GM21447 (cell line): ENCODE results near the gene F11R.
A peak's percentile ranks its signal among the peaks of the same experiment; 100 is the strongest.
"Not testable (repeated sequence)": the region's sequence is repeated elsewhere in the genome, so short reads cannot be mapped to it uniquely, and the experiment has no call there.

ENCODE experiments used
- ATAC-seq: cut with Tn5 transposase; IDR thresholded peaks from one replicate; pipeline ENCODE4 v1.9.1; 2021; ENCODE audit not compliant: unreplicated experiment

Gene F11R

DNA sequence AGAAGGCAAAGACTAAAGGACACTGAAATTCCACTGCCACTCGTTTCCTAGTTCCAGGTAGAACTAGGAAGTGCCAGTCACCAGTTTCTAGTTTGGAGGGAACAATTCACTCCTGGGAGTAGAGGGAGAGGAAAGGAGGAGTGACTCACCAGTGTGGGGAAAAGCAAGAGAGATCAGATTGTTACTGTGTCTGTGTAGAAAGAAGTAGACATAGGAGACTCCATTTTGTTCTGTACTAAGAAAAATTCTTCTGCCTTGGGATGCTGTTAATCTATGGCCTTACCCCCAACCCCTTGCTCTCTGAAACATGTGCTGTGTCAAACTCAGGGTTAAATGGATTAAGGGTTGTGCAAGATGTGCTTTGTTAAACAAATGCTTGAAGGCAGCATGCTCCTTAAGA, 4.3 kb downstream of the F11R start:
- ATAC-seq, result not testable (repeated sequence)

DNA sequence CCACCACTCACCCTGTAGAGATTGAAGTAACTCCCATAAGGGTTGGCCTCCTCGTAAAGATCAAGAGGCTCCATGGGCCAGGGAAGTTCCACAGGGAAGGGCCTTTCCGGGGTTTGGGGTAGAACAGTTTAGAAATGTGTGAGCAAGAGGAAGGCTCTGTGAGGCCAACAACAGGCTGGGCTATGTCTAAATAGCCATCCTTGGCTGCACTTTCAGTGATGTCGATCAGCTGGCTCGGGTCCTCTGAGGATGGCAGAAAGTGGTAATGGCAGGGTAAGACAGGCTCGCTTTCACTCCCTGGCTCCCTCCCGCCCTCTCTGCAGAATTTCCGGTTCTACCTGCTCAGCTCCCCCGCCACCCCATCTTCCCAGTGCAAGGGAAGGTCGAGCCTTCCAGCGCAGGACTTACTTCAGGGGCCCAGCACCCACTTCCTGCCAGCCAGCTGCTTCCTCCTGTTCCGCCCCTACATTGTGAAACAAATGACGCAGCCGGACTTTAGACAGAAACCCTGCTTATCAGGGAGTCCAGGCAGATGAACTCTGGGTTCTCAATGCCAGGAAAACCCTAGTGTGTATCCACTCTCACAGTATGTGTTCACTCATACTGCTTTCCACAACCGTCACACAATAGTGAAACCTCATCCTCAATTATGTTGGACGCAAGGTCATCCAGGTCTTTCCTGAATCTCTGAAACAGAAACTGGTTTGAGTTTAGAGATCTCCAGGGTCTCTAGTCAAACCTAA, 7.3 kb downstream of the F11R start:
- peak; percentile 93 for ATAC-seq

DNA sequence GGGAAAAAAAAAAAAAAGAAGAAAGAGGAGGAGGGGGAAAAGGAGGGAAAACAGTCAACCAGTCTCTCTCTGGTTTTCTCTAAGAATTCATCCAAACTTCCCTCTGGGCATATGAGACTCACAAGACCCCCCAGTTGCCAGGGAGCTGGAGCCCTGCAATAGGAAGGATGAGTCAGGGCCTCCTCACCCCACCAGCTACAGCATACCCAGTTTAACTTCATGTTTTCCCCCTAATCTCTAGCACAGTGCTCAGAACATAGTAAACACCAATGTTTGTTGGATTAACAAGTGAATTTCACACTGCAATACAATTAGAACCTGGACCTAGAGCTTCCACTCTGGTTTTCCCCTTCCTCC, 7.8 kb downstream of the F11R start:
- ATAC-seq, result no peak

DNA sequence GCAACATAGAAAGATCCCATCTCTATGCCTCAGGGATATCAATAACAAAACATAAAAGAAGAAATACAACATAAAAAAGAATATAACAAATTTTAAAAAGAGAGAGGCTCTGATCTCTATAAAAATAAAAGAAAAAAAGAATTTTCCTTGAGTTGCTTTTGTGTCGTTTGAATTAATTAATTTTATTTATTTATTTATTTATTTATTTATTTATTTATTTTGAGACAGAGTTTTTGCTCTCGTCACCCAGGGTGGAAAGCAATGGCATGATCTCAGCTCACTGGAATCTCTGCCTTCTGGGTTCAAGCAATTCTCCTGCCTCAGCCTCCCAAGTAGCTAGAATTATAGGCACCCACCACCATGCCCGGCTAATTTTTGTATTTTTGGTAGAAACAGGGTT, 8.5 kb downstream of the F11R start:
- no peak for ATAC-seq

DNA sequence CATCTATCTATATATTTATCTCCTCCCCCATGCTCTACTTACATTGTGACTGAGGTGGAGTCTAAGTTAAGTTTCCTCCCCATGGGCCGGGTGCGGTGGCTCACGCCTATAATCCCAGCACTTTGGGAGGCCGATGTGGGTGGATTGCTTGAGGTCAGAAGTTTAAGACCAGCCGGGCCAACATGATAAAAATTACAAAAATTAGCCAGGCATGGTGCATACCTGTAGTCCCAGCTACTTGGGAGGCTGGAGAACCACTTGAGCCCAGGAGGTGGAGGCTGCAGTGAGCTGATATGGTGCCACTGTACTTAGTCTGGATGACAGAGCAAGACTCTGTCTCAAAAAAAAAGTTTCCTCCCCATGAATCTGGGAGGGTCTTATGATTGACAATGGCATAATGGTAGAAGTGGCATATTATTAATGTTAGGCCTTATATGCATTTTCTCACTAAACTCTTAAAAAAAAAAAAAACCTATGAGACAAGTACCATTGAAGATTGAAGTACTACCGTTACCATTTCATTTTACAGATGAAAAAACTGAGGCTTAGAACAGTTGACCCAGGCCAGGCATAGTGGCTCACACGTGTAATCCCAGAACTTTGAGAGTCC, 11.2 kb downstream of the F11R start:
- ATAC-seq, result no peak

DNA sequence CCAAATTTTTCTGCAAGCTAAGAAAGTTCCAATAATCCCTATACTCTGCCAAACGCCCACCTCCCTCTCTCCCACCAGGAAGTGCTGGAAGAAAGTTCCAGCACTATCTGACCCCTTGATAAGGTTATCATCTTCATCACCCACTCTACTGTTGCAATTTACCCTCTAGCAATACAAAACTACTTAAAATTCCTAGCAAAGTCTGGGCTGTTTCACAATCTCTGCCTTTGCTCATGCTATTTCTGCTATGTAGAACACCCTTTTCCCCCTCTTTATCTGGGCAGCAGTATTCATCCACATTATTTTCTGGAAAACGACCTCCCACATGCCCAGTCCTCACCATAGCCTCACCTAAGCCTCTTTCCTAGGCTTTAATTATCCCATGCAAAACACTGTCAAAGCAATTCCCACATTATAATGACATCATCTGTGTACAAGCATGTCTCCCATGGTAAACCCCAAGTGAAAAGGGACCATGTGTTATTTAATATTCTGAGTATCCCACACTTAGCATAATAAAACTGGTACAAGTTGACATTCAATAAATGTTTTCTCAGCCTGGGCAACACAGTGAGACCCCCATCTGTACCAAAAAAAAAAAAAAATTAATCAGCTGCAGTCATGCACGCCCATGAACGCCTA, 12.0 kb downstream of the F11R start:
- ATAC-seq, result no peak

DNA sequence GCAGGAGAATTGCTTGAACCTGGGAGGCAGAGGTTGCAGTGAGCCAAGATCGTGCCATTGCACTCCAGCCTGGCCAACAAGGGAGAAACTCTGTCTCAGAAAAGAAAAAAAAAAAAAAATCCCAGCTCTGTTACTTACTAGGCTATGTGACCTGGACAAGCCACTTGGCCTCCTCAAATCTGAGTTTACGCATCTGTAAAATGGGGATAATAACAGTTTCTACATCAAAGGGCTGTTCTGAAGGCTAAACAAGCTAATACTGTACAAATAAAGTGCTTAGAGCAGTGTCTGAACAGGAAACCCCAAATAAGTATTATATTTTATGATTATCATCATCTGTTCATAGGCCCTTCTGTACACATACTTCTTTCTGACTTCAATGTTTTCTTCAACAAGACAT, 13.6 kb downstream of the F11R start:
- no peak for ATAC-seq

DNA sequence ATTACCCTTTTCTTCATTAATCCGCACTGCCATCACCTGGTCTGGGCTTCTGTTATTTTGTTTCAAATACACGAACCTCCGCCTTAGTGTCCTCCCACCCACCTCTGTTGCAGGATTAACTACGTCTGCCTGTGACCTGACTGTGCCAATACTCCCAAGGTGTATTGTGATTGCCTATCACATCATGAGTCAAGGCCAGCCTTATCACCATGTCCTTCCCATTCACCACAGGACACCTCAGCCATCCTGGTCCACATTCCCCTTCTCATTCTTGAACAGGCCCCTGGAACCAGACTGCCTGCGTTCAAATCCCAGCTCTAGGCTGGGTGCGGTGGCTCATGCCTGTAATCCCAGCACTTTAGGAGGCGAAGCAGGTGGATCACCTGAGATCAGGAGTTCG, 14.4 kb downstream of the F11R start:
- ATAC-seq, result no peak

DNA sequence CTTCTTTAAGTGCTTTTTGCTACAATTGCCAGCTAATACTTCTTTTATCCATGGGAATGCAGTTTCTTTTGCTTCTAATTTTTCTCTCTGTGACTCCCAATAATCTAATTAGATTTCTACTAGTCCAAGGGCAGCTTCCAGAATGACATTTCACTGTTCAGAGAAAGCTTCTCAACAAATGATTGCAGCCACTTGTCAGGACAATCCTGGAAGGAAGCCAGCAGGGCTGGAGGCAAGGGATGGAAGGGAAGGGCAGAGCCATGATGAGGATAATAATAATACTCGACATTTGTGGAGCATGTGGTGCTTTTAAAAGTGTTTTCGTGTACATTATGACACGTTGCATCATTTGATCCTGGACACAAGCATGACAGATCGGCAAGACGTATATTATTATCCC, 19.4 kb downstream of the F11R start:
- no peak for ATAC-seq

DNA sequence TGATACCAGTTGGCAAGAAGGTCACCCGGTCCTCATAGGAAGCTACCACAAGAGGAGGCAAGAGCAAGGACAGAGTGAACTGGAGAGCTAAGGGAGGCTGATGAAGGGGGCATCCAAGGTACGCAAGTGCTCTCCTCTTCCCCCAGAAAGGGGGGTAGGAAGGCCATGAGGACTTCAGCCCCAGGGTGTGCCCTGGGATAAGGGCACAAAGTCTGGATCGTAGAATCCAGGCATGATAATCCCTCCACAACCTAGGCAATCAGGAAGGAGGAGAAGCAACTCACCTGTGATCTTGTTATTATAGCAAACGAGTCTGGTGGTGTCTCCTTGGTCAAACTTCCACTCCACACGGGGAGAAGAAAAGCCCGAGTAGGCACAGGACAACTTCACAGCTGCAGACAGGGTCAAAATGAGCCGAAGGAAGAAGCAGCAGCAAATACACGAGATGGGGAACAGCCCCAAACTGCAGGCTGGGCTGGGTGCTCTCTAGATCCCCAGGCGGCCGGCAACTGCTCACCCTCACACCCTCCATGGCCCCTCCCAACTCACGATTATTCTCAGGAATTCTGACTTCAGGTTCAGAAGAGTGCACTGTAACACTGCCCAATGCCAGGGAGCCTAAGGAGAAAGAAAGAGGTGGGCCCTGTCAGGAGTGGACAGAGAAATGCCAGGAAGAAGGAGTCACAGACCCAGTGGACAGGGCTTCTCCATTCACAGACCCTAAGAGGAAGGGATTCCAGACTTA, 20.0 kb downstream of the F11R start:
- ATAC-seq, result no peak

DNA sequence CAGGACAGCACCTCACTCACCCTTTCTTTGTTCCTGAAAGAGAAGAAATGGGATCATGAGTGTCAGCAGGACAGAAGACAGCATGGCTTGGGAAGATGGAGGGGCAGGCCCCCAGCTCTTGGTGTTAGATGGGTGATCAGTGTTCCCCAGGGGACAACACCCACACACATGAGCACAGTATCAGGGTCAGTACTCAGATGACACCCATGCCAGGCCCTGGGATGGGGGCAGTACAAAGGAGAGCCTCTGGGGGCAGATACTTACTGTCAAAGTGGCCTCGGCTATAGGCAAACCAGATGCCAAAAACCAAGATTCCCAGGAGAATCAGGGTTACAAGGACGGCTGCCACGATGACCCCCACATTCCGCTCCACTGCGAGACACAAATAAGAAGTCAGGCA, 21.6 kb downstream of the F11R start:
- no peak for ATAC-seq

DNA sequence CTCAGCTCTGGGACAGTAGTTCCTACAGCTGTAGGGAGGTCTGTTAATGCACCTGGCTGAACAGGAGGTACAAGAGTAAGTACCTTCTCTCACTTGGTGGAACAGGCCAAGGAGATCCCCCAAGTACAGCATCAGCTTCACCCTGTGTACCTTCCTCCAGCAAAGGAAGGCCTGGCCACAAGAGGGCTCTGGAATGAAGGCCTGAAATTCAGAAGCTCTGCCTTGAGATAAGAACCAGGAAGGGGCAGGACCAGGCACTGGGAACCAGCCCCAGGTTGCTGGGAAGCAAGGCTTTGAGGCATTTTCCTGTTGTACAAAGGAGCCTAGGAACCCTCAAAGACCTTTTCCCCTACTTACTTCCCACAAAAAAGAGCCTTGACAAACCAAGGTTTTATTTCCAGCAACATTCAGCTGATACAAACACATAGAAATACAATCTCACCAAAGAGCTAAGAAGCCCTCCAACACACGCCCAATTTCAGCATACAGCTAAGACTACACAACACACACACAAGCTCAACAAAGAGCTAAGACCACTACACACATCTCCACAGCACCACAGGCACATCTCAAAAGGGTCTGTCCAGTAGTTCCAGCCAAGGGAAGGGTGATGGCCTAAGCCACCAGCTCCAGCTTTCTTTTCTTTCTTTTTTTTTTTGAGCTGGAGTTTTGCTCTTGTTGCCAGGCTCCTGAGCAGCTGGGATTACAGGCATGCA, 23.5 kb downstream of the F11R start:
- ATAC-seq, result no peak

DNA sequence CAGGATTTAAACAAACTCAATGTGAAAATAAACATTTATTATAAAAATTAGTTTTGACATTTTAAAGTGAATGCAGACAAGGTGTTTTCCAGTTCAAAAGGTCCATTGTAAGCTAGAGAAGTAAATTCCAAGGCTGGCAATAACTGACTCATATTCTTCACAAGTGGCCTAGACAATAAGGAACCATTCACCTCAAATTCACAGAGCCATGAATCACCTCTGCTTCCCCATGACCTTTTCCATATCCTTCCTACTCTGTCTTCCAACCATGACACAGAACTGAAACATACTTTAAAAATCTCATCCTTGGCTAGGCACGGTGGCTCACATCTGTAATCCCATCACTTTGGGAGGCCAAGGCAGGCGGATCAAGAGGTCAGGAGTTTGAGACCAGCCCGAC, 24.8 kb downstream of the F11R start:
- no peak for ATAC-seq

DNA sequence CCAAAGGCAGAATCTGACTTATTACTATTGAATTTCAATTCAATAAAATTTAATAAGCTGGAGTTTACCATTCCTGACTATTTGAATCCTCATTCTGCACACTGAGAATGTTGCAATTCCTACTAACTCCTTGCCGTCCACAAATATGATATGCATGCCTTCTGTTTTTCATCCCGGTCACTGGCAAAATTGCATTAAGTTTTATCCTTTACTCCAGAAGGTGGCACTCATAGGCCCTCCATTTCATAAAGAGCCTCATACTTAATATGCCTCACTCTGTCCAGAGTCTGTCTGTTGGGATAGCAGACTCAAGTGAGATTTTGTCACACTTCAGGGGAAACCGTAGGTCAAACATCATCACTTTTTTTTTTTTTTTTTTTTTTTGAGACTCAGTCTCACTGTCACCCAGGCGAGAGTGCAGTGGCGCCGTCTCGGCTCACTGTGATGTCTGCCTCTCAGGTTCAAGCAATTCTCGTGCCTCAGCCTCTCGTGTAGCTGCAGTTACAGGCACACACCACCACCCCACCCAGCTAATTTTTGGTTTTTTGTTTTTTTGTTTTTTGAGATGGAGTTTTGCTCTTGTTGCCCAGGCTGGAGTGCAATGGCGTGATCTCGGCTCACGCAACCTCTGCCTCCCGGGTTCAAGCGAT, 27.3 kb downstream of the F11R start:
- no peak for ATAC-seq

DNA sequence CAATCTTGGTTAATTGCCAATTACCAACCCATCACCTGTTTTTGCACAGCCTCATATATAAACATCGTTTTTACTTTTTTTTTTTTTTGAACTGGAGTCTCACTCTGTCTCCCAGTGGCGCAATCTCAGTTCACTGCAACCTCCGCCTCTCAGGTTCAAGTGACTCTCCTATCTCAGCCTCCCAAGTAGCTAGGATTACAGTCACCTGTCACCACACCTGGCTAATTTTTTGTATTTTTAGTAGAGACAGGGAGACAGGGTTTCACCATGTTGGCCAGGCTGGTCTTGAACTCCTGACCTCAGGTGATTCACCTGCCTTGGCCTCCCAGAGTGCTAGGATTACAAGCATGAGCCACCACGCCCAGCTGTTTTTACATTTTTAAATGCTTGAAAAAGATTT, 28.9 kb downstream of the F11R start:
- not testable (repeated sequence) for ATAC-seq

DNA sequence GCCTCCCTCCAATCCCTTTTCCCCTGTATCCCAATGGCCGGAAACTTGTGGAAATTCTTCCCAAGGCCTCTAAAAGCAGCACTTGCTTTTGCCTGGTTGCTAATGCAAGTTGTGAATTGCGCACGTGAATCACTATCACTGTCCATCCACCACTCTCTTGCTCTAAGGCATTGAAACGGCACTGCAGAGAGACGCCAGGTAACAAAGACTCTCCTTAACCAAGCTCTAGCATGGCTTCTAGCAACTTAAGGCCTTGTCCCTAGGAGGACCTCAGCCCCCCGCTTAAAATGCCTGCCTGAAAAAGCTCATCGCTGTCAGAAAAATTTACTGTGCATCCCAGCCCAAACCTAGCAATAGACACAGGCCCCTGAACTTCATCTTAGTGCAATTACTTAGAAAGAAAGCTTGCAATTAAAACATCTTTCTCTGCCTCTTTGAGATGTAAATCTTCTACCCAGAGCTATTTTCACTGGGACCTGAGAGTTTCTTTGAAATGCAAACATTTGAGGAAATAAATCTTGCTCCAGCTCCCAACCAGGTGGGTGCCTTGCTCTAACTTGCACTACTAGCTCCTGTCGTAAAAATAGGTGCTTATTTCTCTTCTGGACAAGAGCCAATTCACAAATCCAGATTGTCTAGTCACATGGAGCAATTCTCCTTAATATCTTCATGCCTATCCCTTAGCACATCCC, 33.4 kb downstream of the F11R start:
- no peak for ATAC-seq

DNA sequence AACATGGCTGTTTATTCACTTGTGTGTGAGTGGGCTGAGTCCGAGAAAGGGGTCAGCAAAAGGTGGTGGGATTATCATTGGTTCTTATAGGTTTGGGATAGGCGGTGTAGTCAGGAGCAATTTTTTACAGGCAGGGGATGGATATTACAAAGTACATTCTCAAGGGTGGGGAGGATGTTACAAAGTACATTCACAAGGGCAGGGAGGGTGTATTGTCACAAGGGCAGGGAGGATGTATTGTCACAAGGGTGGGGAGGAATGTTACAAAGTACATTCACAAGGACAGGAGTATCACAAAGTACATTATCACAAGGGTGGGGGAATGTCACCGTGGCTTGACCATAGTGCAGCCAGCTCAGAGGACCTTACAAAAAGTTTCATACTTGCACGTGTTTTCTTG, 35.2 kb downstream of the F11R start:
- no peak for ATAC-seq

DNA sequence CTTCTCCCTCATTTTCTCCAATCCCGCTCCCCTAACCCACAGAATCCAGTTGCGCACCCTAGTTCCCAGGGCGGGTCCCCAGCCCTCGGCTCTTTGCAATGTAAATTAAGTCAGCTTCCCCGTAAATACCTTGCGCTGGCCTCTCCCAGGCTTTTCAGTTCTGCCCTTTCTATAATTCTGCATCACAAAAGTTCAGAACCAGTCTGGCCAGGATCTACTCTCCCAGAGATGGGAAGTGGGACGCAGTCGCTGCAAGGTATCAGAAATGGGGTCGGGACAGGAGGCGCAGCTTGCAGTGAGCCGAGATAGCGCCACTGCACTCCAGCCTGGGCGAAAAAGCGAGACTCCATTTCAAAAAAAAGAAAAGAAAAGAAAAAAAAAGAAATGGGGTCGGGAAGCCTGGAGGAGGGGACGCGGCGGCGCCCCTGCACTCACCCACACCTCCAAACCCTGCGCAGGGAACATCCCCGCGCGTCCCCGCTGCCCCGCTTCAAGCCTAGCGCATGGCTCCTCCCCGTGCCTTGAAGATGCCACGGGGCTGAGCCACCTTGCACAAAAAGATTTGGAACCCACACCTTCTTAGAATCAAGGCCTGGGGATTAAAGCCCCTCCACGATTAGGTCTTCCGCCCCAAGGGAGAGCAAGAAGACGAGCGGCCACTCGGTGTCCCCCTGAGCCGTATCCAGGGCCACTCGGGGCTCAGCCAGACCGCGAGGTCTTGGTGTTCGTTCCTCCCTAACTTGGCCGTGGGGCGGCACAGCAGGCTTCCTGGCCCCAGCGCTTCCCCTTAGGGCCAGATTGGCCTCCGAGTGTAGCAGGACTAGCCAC, 39.2 kb downstream of the F11R start:
- ATAC-seq, result no peak

DNA sequence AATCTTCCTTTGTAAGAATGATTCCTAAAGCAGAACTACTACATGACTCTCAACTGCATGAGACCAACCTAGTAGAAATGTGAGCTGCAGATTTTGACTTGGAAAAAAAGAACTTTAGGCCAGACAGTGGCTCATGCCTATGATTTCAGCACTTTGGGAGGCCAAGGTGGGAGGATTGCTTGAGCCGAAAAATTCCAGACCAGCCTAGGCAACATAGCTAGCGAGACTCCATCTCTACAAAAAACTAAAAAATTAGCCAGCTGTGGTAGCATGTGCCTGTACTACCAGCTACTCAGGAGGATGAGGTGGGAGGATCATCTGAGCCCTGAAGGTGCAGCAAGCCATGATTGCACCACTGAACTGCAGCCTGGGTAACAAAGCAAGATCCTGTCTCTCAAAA, 41.7 kb downstream of the F11R start:
- no peak for ATAC-seq
